CD14-positive monocyte (primary cell): ENCODE measurements around the gene SMAD2. TPM values are rescaled to one million over a fixed set of nuclear protein-coding genes. Genes with fewer than 3 reads are reported as not detected.

Experiments used
- DNase-seq, 3 donors: peaks; one replicate each; pipeline ENCODE4 v3.0.0-alpha.2; 2011 to 2022
- H2AFZ ChIP-seq: 2 replicates; pipeline ENCODE4 v1.6.0; 2012; ENCODE audit warnings: mild to moderate bottlenecking, low read depth, low read length, inconsistent platforms; ENCODE audit not compliant: insufficient read depth, poor library complexity, severe bottlenecking
- H3K27ac ChIP-seq, 2 donors: 1 replicate in 1 of 2; 2 replicates in 1 of 2; pipeline ENCODE4 v1.5.1; 2012 to 2013; ENCODE audit warnings: low read length in 2 of 2, control low read depth in 1 of 2, inconsistent platforms in 1 of 2, low read depth in 1 of 2, mild to moderate bottlenecking in 1 of 2
- H3K27me3 ChIP-seq, 2 donors: one replicate each; pipeline versions ENCODE4 v1.6.0 to v1.6.1; 2011 to 2013; ENCODE audit warnings: low read length in 2 of 2; ENCODE audit not compliant: control insufficient read depth in 2 of 2, insufficient read depth in 2 of 2
- H3K36me3 ChIP-seq, 2 donors: replicated peaks in 1 of 2; 1 replicate in 1 of 2; 2 replicates in 1 of 2; pipeline versions ENCODE4 v1.5.1 to v1.6.1; 2012 to 2013; ENCODE audit warnings: low read length in 2 of 2, control low read depth in 1 of 2, inconsistent platforms in 1 of 2, mild to moderate bottlenecking in 1 of 2; ENCODE audit not compliant: insufficient read depth in 2 of 2, control insufficient read depth in 1 of 2
- H3K4me1 ChIP-seq, 2 donors: 1 replicate in 1 of 2; 2 replicates in 1 of 2; pipeline versions ENCODE4 v1.5.1 to v1.6.1; 2012 to 2013; ENCODE audit warnings: low read length in 2 of 2, control low read depth in 1 of 2, inconsistent platforms in 1 of 2, mild to moderate bottlenecking in 1 of 2, moderate library complexity in 1 of 2; ENCODE audit not compliant: insufficient read depth in 2 of 2, control insufficient read depth in 1 of 2
- H3K4me2 ChIP-seq: replicated peaks from 2 replicates; pipeline ENCODE3; 2012; ENCODE audit warnings: low read length, moderate library complexity, mild to moderate bottlenecking; ENCODE audit not compliant: poor library complexity, severe bottlenecking; ENCODE audit errors: extremely low read depth
- H3K4me3 ChIP-seq, 3 experiments: fragments of 200-600 bp in 1 of 3; sonication (generic) in 1 of 3; replicated peaks in 1 of 3; 1 replicate in 2 of 3; 2 replicates in 1 of 3; pipeline ENCODE4 v1.5.1; 2011 to 2013; ENCODE audit warnings: low read length in 3 of 3, mild to moderate bottlenecking in 3 of 3, control low read depth in 2 of 3, low read depth in 2 of 3, inconsistent platforms in 1 of 3, moderate library complexity in 1 of 3
- H3K79me2 ChIP-seq: 2 replicates; pipeline ENCODE4 v1.6.0; 2012; ENCODE audit warnings: mild to moderate bottlenecking, control low read depth, inconsistent platforms, low read length, moderate library complexity; ENCODE audit not compliant: insufficient read depth
- H3K9ac ChIP-seq: 2 replicates; pipeline ENCODE4 v1.6.0; 2017; ENCODE audit warnings: low read length, mild to moderate bottlenecking; ENCODE audit not compliant: insufficient read depth, poor library complexity, severe bottlenecking
- H3K9me3 ChIP-seq, 2 donors: replicated peaks in 1 of 2; 1 replicate in 1 of 2; 2 replicates in 1 of 2; pipeline versions ENCODE4 v1.5.1 to v1.6.1; 2012 to 2013; ENCODE audit warnings: low read length in 2 of 2, control low read depth in 1 of 2; ENCODE audit not compliant: control insufficient read depth in 1 of 2, insufficient read depth in 1 of 2
- H4K20me1 ChIP-seq: 2 replicates; pipeline ENCODE4 v1.6.0; 2012; ENCODE audit warnings: mild to moderate bottlenecking, low read length, control low read depth, moderate library complexity; ENCODE audit not compliant: insufficient read depth
- H3K27ac Mint-ChIP-seq, 7 donors: one replicate each; pipeline ENCODE4 v1.8.0; 2020; ENCODE audit warnings: mild to moderate bottlenecking in 7 of 7, mixed read lengths in 7 of 7, moderate library complexity in 6 of 7, inconsistent platforms in 2 of 7
- H3K27me3 Mint-ChIP-seq, 3 donors: one replicate each; pipeline ENCODE4 v1.8.0; 2021 to 2022; ENCODE audit warnings: low read depth in 3 of 3, mild to moderate bottlenecking in 3 of 3, mixed read lengths in 3 of 3, moderate library complexity in 3 of 3, inconsistent platforms in 1 of 3
- H3K36me3 Mint-ChIP-seq, 2 donors: one replicate each; pipeline ENCODE4 v1.8.0; 2020; ENCODE audit warnings: mixed read lengths in 2 of 2, inconsistent platforms in 1 of 2, mild to moderate bottlenecking in 1 of 2
- H3K4me1 Mint-ChIP-seq: one replicate; pipeline ENCODE4 v1.8.0; 2020; ENCODE audit warnings: mild to moderate bottlenecking, mixed read lengths
- H3K4me3 Mint-ChIP-seq, 2 donors: one replicate each; pipeline ENCODE4 v1.8.0; 2020; ENCODE audit warnings: mild to moderate bottlenecking in 2 of 2, mixed read lengths in 2 of 2, moderate library complexity in 1 of 2
- H3K9me3 Mint-ChIP-seq, 7 donors: one replicate each; pipeline ENCODE4 v1.8.0; 2020 to 2022; ENCODE audit warnings: mixed read lengths in 7 of 7, mild to moderate bottlenecking in 6 of 7, moderate library complexity in 6 of 7, inconsistent platforms in 2 of 7
- WGBS: methylation state at CpG from one replicate; pipeline ENCODE4 v1.1.5; 2013; ENCODE audit warnings: missing lambda C conversion rate; ENCODE audit not compliant: insufficient coverage; 5-methylcytosine and 5-hydroxymethylcytosine counted together
- intact Hi-C, 2 donors: fragments of 100-400 bp; cut with micrococcal nuclease; formaldehyde crosslinking; loops; one replicate each; pipeline versions ENCODE4 v1.15.0 to v1.15.1; 2023
- polyA plus RNA-seq, 3 donors: library from polyadenylated mRNA; depleted of rRNA in 1 of 3; unstranded in 2 of 3; stranded (reverse) in 1 of 3; fragments of 300-500 nt in 2 of 3; fragments of >200 nt in 1 of 3; fragmentation: Illumina TruSeq in 2 of 3; gene quantifications; 1 replicate in 2 of 3; 2 replicates in 1 of 3; pipeline ENCODE4 v1.2.3, GENCODE V29; 2012 to 2021
- TF ChIP-seq, protein P1 (sequence below): fragments of 200-600 bp; IDR thresholded peaks from one replicate; pipeline ENCODE4 v1.8.0; 2022; ENCODE audit warnings: antibody characterized with exemption, mild to moderate bottlenecking

The SMAD2 gene
- polyA plus RNA-seq, 3 donors, result 48.1 to 72.6 (median 70.6) TPM

GRCh38 chr18:47780011-47780725 is 150.3 kb downstream of the SMAD2 start:
- Histone ChIP-seq H3K36me3 (no peaks in the 10 kb centered on the region), H3K4me1 (no peaks in the 10 kb centered on the region), H3K4me3 (no peak overlapping the region), H2AFZ (no peak overlapping the region), H3K27ac (no peak overlapping the region), H3K79me2 (no peaks in the 10 kb centered on the region), H3K9ac (no peak overlapping the region), H3K4me2 (no peak overlapping the region), H3K9me3 (peaks cover 0 to 10% of the 10 kb centered on the region in 2 donors), H4K20me1 (no peaks in the 10 kb centered on the region), H3K27me3 (peaks cover 0 to 2% of the 10 kb centered on the region in 2 donors)
- Mint-ChIP-seq H3K27ac (no peak overlapping the region), H3K4me3 (no peak overlapping the region), H3K4me1 (no peaks in the 10 kb centered on the region), H3K9me3 (peaks cover 7 to 22% (median 13%) of the 10 kb centered on the region in 7 donors), H3K36me3 (no peaks in the 10 kb centered on the region), H3K27me3 (peaks cover 2 to 4% (median 4%) of the 10 kb centered on the region in 3 donors)
- TF ChIP-seq, protein P1, sequence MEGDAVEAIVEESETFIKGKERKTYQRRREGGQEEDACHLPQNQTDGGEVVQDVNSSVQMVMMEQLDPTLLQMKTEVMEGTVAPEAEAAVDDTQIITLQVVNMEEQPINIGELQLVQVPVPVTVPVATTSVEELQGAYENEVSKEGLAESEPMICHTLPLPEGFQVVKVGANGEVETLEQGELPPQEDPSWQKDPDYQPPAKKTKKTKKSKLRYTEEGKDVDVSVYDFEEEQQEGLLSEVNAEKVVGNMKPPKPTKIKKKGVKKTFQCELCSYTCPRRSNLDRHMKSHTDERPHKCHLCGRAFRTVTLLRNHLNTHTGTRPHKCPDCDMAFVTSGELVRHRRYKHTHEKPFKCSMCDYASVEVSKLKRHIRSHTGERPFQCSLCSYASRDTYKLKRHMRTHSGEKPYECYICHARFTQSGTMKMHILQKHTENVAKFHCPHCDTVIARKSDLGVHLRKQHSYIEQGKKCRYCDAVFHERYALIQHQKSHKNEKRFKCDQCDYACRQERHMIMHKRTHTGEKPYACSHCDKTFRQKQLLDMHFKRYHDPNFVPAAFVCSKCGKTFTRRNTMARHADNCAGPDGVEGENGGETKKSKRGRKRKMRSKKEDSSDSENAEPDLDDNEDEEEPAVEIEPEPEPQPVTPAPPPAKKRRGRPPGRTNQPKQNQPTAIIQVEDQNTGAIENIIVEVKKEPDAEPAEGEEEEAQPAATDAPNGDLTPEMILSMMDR, result no peak
- intact Hi-C loops, result no loop called here
- no peak for DNase-seq
- 90% methylated on average over 5 of the region's 11 CpGs for WGBS

DNA sequence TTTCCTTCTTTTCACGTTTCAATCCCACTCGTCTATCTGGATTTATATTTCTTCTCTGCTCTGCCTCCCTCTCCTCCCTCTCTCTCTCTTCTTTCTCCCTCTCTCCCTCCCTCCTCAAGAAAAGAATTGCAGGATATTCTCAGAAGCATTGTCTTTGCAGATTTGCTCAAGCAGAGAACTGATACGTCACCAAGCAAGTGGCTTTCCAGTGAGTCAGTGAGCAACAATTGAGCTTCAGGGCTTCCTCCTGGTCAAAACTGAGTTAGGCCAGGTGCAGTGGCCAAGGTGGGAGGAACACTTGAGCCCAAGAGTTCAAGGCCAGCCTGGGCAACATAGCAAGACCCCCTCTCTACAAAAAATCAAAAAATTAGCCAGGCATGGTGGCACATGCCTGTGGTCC is 151.1 kb downstream of the SMAD2 start:
- no peaks in the 10 kb centered on the region for H3K4me1 ChIP-seq
- H3K27ac ChIP-seq, result no peak overlapping the region
- H3K27ac Mint-ChIP-seq, result no peak overlapping the region
- 82% methylated on average over 2 of the region's 3 CpGs for WGBS
- peaks cover 0 to 6% of the 10 kb centered on the region in 2 donors for H3K9me3 ChIP-seq
- no peaks in the 10 kb centered on the region for H3K79me2 ChIP-seq
- no peak overlapping the region for H3K9ac ChIP-seq
- no peaks in the 10 kb centered on the region for H3K36me3 ChIP-seq
- H3K4me1 Mint-ChIP-seq, result no peaks in the 10 kb centered on the region
- intact Hi-C loops, result no loop called here
- H2AFZ ChIP-seq, result no peak overlapping the region
- H3K27me3 ChIP-seq, result peaks cover 0 to 2% of the 10 kb centered on the region in 2 donors
- TF ChIP-seq, protein P1, result no peak
- peaks cover 2 to 4% (median 4%) of the 10 kb centered on the region in 3 donors for H3K27me3 Mint-ChIP-seq
- no peak overlapping the region for H3K4me2 ChIP-seq
- H3K4me3 Mint-ChIP-seq, result no peak overlapping the region
- DNase-seq, result no peak
- H4K20me1 ChIP-seq, result no peaks in the 10 kb centered on the region
- no peak overlapping the region for H3K4me3 ChIP-seq
- no peaks in the 10 kb centered on the region for H3K36me3 Mint-ChIP-seq
- peaks cover 5 to 14% (median 7%) of the 10 kb centered on the region in 7 donors for H3K9me3 Mint-ChIP-seq
